Measurements from ENCODE around the gene PRR36.
"Not testable (repeated sequence)": the region's sequence is repeated elsewhere in the genome, so short reads cannot be mapped to it uniquely, and the experiment has no call there.

Gene PRR36

DNA sequence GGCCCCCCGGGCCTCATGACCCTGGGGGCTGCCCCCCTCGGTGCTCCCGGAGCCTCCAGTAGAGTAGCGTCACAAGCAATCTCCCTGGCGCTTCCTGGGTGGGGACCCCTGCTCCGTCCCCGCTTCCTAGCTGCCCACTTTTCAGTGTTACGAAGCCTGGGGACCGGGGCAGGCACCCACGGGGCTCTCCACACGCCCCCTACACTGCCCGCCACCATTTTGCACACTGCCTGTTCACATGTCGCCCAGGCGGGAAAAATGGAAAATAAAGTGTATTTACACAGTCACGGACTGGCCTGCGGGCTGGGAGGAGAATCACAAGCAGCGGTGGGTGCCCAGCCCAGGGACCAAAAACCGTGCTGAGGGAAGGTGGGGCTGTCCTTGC is 9.5 kb downstream of the PRR36 start:
- peaks cover 23% of the 10 kb centered on the region for H3K4me1 Mint-ChIP-seq (ENCODE audit: low read depth)
- no peak overlapping the region for H3K27ac Mint-ChIP-seq
- H3K36me3 Mint-ChIP-seq (ENCODE audit: low read depth), result no peaks in the 10 kb centered on the region
- H3K4me3 Mint-ChIP-seq, result no peak overlapping the region
- DNase-seq, result no peak
- peaks cover 45% of the 10 kb centered on the region for H3K27me3 Mint-ChIP-seq
- H3K9me3 Mint-ChIP-seq, result no peaks in the 10 kb centered on the region

DNA sequence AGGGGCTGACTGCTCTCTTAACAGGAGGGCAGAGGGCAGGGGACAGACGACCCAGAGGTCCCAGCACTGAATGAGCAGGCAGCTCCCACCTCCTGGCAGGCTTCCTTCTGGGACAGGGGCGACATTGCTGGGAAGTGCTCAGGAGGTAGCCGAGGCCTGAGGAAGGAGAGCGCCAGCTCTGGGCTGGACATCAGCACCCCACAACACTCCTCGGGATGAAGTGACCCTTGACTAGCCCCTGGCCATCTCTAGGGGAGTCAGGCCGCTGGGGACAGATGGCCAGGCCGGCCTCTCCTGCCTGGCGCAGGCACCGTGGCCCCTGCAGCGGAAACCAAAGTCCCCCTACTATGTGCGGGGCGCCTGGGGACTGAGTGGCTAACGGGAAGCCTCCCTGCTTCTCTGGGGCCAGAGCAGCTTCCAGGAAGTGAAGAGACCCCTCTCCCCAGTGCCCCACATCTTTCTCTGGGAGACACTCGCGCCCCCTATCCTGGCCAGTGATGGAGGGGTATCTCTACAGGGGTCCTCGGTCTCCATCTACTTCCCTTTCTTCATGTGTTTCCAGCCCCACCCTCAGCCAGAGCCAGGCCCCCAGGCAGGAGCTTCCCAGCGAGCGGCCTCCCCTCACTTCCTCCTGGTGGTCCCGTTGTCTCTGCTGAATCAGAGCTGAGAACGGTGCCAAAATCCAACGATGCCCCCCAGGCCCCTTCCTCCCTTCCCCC is 10.1 kb downstream of the PRR36 start:
- peaks cover 45% of the 10 kb centered on the region for H3K27me3 Mint-ChIP-seq

DNA sequence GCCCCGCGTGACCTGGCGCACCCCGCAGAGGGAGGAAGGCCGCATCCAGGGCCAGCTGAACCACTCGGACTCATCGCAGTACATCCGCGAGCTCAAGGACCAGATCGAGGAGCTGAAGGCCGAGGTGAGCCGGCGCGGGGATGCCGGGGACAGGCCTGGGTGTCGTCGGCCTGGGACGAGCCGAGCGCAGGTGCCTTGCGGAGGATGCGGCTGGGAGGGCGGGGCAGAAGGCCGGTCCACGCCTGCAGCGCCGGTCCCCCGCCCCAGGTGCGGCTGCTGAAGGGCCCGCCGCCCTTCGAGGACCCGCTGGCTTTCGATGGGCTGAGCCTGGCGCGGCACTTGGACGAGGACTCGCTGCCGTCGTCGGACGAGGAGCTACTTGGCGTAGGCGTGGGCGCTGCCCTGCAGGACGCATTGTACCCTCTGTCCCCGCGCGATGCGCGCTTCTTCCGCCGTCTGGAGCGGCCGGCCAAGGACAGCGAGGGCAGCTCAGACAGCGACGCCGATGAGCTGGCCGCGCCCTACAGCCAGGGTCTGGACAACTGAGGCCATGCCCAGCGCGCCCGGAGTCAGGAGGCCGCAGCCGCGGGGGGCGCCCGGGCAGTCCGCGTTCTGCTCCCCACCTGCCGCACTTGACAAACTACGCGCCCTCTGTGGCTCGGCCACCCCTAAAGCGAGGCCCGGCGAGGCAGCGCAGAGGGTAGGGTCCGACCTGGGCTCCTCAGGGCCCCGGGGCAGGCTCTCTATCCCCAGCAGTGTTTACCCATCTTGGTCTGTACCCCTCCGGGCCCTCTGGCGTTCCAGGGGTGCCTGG is 10.8 kb downstream of the PRR36 start:
- peaks cover 16% of the 10 kb centered on the region for H3K4me1 Mint-ChIP-seq (ENCODE audit: low read depth)
- H3K4me3 Mint-ChIP-seq, result no peak overlapping the region
- H3K27ac Mint-ChIP-seq, result no peak overlapping the region
- no peaks in the 10 kb centered on the region for H3K9me3 Mint-ChIP-seq
- DNase-seq, result no peak
- peaks cover 46% of the 10 kb centered on the region for H3K27me3 Mint-ChIP-seq
- no peaks in the 10 kb centered on the region for H3K36me3 Mint-ChIP-seq (ENCODE audit: low read depth)

More for the DNA sequence above, 10.1 kb downstream of the PRR36 start:
- no peak overlapping the region for H3K4me3 Mint-ChIP-seq
- H3K27ac Mint-ChIP-seq, result no peak overlapping the region
- no peaks in the 10 kb centered on the region for H3K9me3 Mint-ChIP-seq
- DNase-seq, result no peak
- no peaks in the 10 kb centered on the region for H3K36me3 Mint-ChIP-seq (ENCODE audit: low read depth)
- H3K4me1 Mint-ChIP-seq (ENCODE audit: low read depth), result peaks cover 23% of the 10 kb centered on the region

DNA sequence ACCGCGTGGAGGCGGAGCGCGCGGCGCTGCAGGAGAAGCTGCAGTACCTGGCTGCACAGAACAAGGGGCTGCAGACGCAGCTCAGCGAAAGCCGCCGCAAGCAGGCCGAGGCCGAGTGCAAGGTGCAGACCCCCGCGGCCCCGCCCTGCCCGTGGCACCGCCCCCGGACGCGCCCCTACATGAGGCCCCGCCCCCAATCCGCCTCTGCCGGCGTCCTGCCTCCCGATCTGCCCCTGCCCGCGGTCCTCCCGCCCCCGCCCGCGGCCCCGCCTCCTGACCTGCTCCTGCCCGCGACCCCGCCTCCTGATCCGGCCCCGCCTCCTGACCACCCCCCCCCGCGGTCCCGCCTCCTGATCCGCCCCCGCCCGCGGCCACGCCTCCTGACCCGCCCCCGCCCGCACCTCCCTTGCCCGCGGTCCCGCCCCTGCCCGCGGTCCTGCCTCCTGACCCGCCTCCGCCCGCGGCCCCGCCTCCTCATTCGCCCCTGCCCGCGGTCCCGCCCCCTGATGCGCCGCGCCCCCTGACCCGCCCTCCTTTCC is 11.7 kb downstream of the PRR36 start:
- H3K4me3 Mint-ChIP-seq, result peak overlapping the region; percentile 27
- H3K27ac Mint-ChIP-seq, result no peak overlapping the region
- H3K4me1 Mint-ChIP-seq (ENCODE audit: low read depth), result peaks cover 14% of the 10 kb centered on the region
- H3K9me3 Mint-ChIP-seq, result no peaks in the 10 kb centered on the region
- H3K36me3 Mint-ChIP-seq (ENCODE audit: low read depth), result no peaks in the 10 kb centered on the region
- DNase-seq, result peak; percentile 79
- H3K27me3 Mint-ChIP-seq, result peaks cover 45% of the 10 kb centered on the region

DNA sequence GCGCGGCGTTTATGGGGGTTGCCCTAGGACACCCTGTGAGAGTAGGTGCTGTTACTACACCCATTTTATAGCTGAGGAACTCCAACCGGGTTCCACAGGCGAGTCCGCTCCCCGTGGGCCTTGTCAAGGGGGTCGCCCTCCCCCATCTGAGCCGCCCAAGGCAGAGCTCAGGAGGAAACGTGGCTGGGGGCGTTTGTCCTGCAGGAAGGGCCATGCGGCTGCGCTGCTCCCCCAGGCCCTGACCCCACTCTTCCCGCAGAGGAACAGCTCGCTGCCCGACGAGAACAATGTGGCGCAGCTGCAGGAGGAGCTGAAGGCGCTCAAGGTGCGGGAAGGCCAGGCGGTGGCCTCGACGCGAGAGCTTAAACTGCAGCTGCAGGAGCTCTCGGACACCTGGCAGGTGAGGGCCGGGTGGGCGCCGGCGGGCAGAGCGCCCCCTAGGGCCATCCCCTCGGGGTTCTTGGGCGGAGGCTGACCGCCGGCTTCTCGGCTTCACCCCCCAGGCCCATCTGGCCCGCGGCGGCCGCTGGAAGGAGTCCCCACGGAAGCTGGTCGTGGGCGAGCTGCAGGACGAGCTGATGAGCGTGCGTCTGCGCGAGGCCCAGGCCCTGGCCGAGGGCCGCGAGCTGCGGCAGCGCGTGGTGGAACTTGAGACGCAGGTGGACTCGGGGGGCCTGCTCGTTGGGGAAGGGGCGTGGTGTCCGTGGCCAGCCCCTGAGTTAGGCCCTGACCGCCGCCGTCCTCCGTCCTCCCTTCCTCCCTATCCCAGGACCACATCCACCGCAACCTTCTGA is 12.4 kb downstream of the PRR36 start:
- peak overlapping the region; percentile 27 for H3K4me3 Mint-ChIP-seq
- peaks cover 14% of the 10 kb centered on the region for H3K4me1 Mint-ChIP-seq (ENCODE audit: low read depth)
- no peaks in the 10 kb centered on the region for H3K36me3 Mint-ChIP-seq (ENCODE audit: low read depth)
- H3K27me3 Mint-ChIP-seq, result peaks cover 39% of the 10 kb centered on the region
- DNase-seq, result no peak
- no peak overlapping the region for H3K27ac Mint-ChIP-seq
- no peaks in the 10 kb centered on the region for H3K9me3 Mint-ChIP-seq

DNA sequence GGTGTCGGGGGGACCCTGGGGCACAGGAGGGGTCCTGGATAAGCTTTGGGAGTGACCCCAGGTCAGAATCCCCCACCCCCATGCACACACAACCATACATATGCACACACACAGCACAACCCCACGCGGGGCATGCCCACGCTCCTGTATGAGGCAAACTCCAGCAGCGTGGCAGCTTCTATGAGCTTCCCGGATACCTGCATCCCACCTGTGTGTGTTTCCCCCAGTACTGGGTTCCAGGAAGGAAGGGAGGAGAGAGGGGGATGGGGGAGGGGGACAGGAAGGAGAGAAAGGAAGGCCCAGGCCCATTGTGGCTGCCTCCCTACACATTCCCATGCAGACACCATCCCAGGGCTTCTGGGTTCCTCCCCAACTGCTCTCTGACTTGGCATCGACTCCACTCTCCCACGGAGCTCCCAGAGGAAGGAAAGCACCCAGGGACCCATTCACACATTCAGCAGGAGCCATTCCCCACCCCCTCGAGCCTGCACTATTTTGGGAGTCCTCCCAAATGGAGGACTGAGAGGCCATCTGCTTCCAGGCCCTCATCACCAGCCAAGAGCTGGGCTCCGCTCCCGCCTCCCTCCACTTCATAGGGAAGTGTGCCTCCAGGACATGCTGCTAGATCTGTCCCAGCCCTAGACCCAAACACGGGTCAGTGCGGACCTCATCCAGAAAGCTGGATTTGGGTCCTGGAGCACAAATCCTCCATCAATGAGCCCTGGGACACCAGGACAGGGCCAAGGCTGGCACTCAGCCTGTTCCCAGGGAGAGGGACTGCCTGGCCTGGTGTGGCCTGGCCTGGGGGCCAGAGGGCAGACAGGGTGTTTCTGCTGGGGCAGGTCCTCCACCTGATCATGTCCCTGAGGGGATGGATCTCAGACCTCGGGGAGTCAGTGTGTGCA is 13.2 kb downstream of the PRR36 start:
- Mint-ChIP-seq H3K9me3 (no peaks in the 10 kb centered on the region), H3K4me1 (ENCODE audit: low read depth) (peaks cover 14% of the 10 kb centered on the region), H3K36me3 (ENCODE audit: low read depth) (no peaks in the 10 kb centered on the region), H3K27me3 (peaks cover 33% of the 10 kb centered on the region), H3K4me3 (no peak overlapping the region), H3K27ac (no peak overlapping the region)
- no peak for DNase-seq

DNA sequence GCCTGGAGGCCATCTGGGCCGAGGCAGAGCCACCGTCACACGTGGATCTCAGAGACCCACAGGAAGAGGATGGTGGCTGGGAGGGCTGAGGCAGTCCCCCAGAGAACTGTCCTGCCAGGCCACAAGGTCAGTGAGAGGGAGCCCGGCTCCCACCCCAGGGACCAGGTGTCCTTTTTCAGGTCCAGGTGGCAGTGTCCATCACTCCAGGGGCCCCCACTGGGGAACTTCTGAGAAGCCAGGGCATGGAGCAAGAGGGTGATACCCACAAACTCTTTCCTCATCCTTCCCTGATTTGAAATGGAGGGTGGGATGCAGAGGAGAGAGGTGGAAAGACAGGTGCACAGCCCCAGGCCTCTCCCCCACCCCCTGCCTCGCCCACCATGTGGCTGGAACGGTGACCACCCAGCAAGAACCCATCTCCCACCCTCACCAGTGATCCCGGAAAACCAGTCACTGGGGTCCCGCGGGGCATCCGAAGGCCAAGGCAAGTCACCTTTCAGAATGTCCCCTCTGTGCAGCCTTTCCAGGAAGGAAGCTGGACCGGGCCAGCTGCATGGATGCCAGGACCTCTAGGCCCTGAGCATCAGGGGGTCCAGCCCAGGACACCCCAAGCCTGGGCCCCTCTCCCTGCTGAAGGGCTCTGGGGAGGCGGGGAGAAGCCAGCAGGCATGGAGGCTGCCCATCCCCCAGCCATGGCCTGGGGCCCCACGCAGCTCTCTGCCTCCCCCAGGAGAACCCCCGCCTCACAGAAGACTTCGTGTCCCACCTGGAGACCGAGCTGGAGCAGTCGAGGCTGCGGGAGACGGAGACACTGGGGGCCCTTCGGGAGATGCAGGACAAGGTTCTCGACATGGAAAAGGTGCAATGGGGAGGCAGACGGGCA is 14.1 kb downstream of the PRR36 start:
- Mint-ChIP-seq H3K4me1 (ENCODE audit: low read depth) (peaks cover 9% of the 10 kb centered on the region), H3K27ac (no peak overlapping the region), H3K27me3 (peaks cover 27% of the 10 kb centered on the region), H3K36me3 (ENCODE audit: low read depth) (no peaks in the 10 kb centered on the region), H3K9me3 (no peaks in the 10 kb centered on the region), H3K4me3 (no peak overlapping the region)
- DNase-seq, result no peak

DNA sequence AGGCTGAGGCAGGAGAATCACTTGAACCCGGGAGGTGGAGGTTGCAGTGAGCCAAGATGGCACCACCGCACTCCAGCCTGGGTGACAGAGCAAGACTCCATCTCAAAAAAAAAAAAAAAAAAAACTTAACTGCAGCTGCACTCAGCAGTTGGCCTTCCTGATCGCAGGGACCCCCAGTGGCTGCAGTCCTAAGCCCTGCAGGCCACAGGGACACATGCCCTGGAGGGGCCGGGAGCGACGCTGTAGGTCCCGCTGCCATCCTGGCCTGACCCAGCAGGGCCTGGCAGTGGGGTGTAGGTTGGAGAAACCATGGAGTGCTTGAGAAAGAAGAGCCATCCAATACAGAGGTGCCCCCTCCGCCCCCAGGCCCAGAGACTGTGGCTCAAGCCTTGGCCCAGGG is 15.1 kb downstream of the PRR36 start:
- H3K27ac Mint-ChIP-seq; H3K4me1 Mint-ChIP-seq (ENCODE audit: low read depth); H3K36me3 Mint-ChIP-seq (ENCODE audit: low read depth); DNase-seq; H3K4me3 Mint-ChIP-seq; H3K9me3 Mint-ChIP-seq: not testable (repeated sequence)
- H3K27me3 Mint-ChIP-seq, result peaks cover 21% of the 10 kb centered on the region

DNA sequence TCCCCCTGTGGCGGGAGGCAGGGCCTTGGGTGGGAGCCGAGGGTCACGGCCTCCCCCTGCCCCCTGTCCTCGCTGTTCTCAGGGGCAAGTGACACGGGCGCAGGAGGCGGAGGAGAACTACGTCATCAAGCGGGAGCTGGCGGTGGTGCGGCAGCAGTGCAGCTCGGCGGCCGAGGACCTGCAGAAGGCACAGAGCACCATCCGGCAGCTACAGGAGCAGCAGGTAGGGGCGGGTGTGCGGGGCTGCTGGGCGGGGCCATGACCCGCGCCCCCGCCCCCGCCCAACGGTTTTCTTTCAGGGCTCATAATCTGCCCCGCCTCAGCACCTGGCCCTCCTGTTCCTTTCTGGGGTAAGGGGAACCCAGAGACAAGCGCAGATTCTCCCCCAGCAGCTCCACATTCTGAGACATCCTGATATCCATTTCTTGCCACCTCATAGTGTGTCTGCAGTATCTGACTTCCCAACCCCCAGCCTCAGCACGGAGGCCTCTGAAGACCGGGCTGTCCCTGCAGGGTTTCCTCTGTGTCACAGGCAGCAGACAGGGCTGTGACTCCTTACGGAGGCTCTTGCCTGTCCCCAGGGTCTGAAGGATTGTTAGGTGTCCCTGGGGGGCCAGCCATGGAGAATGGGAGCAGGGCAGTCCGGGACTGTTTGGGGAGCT is 15.9 kb downstream of the PRR36 start:
- peaks cover 17% of the 10 kb centered on the region for H3K27me3 Mint-ChIP-seq
- H3K9me3 Mint-ChIP-seq, result no peaks in the 10 kb centered on the region
- H3K4me3 Mint-ChIP-seq, result no peak overlapping the region
- no peak for DNase-seq
- H3K4me1 Mint-ChIP-seq (ENCODE audit: low read depth), result peaks cover 10% of the 10 kb centered on the region
- H3K27ac Mint-ChIP-seq, result no peak overlapping the region
- H3K36me3 Mint-ChIP-seq (ENCODE audit: low read depth), result no peaks in the 10 kb centered on the region

DNA sequence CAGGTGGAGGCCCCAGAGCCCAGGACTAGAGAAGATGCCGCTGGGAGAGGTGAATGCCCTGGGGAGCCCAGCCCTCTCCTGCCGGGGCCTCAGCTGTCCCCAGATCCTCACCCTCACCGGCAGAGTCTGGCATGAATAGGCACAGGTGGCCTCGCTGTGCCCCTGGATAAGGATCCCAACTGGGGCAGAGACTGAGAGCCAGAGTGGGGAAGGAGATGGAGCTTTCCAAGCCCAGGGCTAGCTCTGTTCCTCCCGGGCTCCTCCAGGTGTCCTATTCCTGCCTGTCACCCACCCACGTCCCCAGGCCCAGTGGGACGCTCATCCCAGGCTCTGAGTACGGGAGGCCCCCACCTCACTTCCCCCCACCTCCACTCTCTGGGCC is 16.5 kb downstream of the PRR36 start:
- Mint-ChIP-seq H3K27me3 (peaks cover 17% of the 10 kb centered on the region), H3K27ac (no peak overlapping the region), H3K4me1 (ENCODE audit: low read depth) (peaks cover 13% of the 10 kb centered on the region), H3K4me3 (no peak overlapping the region), H3K9me3 (no peaks in the 10 kb centered on the region), H3K36me3 (ENCODE audit: low read depth) (no peaks in the 10 kb centered on the region)
- no peak for DNase-seq

DNA sequence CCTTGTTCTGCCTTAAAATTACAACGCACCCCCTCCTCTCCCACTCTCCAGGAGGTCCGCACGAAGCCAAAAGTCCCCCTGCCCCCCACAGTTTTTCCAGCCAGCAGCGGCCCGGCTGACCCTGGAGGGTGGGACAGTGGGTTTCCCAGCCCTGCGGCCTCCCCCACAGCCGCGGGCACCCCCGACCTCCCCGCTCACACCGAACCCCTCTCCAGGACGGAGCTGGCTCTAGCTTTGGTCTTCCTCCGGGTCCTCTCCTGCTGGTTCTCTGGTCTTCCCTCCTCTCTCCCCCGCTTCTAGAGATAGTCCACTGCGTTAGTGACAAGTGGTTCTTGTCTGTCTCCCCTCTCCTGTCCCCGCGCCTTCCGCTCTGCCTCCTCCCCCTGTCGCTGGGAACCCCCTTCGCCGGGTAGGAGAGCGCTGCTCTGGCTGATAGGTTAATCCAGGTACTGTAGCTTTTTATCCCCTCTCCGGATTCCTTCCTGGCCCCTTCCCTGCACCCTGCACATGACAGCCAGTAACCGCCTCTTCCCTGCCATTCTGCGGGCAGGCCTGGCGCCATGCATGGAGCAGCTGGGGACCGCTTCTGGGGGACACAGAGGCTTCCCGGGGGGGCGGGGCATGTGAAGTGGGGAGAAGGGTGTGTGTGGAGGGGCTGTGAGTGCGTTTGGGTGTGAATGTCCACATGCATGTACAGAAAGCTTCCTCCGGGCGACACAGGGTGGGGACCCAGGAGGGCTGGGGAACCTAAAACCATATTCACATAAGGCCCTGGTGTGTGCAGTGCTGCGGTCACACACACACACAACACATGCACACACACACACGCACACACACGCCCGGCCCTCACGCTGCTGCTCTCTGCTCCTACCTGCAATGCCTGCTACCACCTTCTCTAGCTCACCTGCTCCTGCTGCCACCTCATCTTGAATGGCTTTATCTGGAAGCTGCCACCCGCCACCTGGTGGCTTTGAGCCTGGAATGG is 17.2 kb downstream of the PRR36 start:
- Mint-ChIP-seq H3K4me1 (ENCODE audit: low read depth) (peaks cover 11% of the 10 kb centered on the region), H3K27ac (no peak overlapping the region), H3K36me3 (ENCODE audit: low read depth) (no peaks in the 10 kb centered on the region), H3K9me3 (no peaks in the 10 kb centered on the region), H3K4me3 (no peak overlapping the region), H3K27me3 (peaks cover 13% of the 10 kb centered on the region)
- DNase-seq, result no peak

DNA sequence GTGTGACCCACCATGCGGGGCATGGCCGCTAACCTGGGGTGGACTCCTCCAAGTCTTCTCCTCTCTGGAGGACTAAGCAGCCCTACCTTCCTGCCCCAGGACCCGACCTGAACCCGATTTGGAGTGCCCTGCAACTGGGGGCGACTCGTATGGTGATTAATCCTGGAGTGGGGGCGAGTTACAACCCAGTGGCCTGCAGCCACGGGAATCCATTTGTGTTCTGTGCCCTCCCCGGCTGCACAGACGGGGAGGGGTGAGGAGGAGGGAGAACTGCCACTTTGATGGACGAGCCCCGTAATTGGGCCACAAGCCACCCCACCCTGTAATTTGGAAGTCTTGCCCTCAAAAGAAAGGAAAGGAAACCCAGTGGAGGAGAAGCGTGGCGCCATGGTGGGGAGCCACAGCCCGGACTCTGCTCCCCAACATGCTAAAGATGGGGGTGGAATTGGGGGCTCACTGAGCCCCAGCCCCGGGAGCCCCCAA is 18.0 kb downstream of the PRR36 start:
- H3K4me3 Mint-ChIP-seq, result no peak overlapping the region
- no peaks in the 10 kb centered on the region for H3K36me3 Mint-ChIP-seq (ENCODE audit: low read depth)
- H3K4me1 Mint-ChIP-seq (ENCODE audit: low read depth), result peaks cover 6% of the 10 kb centered on the region
- peaks cover 6% of the 10 kb centered on the region for H3K27me3 Mint-ChIP-seq
- no peaks in the 10 kb centered on the region for H3K9me3 Mint-ChIP-seq
- DNase-seq, result no peak
- H3K27ac Mint-ChIP-seq, result no peak overlapping the region

All from activated T-cell treated with anti-CD3 and anti-CD28 coated beads, Interleukin-2, amount 50 U/mL, for 24 hours (primary cell).